ENCODE results near the gene C10orf88. TPM values are rescaled to one million over a fixed set of nuclear protein-coding genes. Genes with fewer than 3 reads are reported as not detected.

Gene C10orf88
- total and polyA plus RNA-seq, 2 of the 8 experiments (the other 6 are each of a cell fraction or from before 2014, with no cell fraction given): 3.2 to 11.0 TPM

GRCh38 chr10:122953902-122954730, at the start of gene C10orf88 (continued):
- TF ChIP-seq, protein P1, sequence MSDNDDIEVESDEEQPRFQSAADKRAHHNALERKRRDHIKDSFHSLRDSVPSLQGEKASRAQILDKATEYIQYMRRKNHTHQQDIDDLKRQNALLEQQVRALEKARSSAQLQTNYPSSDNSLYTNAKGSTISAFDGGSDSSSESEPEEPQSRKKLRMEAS (IDR thresholded peaks at IDR 0.05): peak; percentile 100
- no peak for TF ChIP-seq HDAC6 (IDR thresholded peaks at IDR 0.05; ENCODE audit: low read depth, low read length)
- no peak for TF ChIP-seq TAF7 (optimal IDR thresholded peaks at IDR 0.05; ENCODE audit: borderline replicate concordance, low read depth, low read length)
- TF ChIP-seq SRF (IDR thresholded peaks at IDR 0.05; ENCODE audit: low read depth, low read length): peak; percentile 33; the same call in 1 of the 2 replicates
- TF ChIP-seq SUZ12 (IDR thresholded peaks at IDR 0.05; ENCODE audit: low read length): no peak
- TF ChIP-seq BCL11A (IDR thresholded peaks at IDR 0.05; ENCODE audit: low read depth in 2 of 2, low read length in 2 of 2): no peak
- no peak for TF ChIP-seq EZH2 (IDR thresholded peaks at IDR 0.05; ENCODE audit: low read depth, low read length, severe bottlenecking)
- TF ChIP-seq RFX5 (IDR thresholded peaks at IDR 0.05; ENCODE audit: borderline replicate concordance, low read depth, low read length): no peak
- peak; percentile 93 for TF ChIP-seq RNF2 (IDR thresholded peaks at IDR 0.05; ENCODE audit: borderline replicate concordance, low read depth, low read length, missing control alignments, poor library complexity, severe bottlenecking)
- TF ChIP-seq HDAC2 (IDR thresholded peaks at IDR 0.05; ENCODE audit: borderline replicate concordance in 1 of 2, low read depth in 2 of 2, low read length in 2 of 2): peak in 1 of 2 experiments; percentile 96; a peak in 2 of 4 replicates
- no peak for TF ChIP-seq ZNF274 (IDR thresholded peaks at IDR 0.05; ENCODE audit: borderline replicate concordance, extremely low read depth, low read length)
- TF ChIP-seq CHD1 (IDR thresholded peaks at IDR 0.05; ENCODE audit: low read depth, low read length): no peak
- TF ChIP-seq TAF1 (IDR thresholded peaks at IDR 0.05; ENCODE audit: low read depth, low read length): peak; percentile 81
- TF ChIP-seq SIRT6 (IDR thresholded peaks at IDR 0.05; ENCODE audit: low read length): no peak
- TF ChIP-seq SAP30 (IDR thresholded peaks at IDR 0.05; ENCODE audit: insufficient read depth, insufficient replicate concordance, low read length): no peak
- peak; percentile 22; the same call in 1 of the 2 replicates for TF ChIP-seq SP1 (IDR thresholded peaks at IDR 0.05; ENCODE audit: low read depth, low read length)
- no peak for TF ChIP-seq RXRA (IDR thresholded peaks at IDR 0.05; ENCODE audit: insufficient read depth, low read depth, low read length)
- no peak for TF ChIP-seq USF2 (IDR thresholded peaks at IDR 0.05; ENCODE audit: low read length)
- TF ChIP-seq YY1 (IDR thresholded peaks at IDR 0.05; ENCODE audit: low read depth, low read length): peak; percentile 78; the same call in 1 of the 2 replicates
- peak; percentile 100 for TF ChIP-seq E2F6 (IDR thresholded peaks at IDR 0.05)
